Middle frontal gyrus (tissue), 1 donor: ENCODE measurements around the gene CTSE.
"Not testable (repeated sequence)": the region's sequence is repeated elsewhere in the genome, so short reads cannot be mapped to it uniquely, and the experiment has no call there.

Experiments
- DNase-seq: peaks from one replicate; pipeline ENCODE4 v3.0.0-alpha.2; 2015; ENCODE audit warnings: low spot score; ENCODE audit errors: extremely low spot score

The CTSE gene

DNA sequence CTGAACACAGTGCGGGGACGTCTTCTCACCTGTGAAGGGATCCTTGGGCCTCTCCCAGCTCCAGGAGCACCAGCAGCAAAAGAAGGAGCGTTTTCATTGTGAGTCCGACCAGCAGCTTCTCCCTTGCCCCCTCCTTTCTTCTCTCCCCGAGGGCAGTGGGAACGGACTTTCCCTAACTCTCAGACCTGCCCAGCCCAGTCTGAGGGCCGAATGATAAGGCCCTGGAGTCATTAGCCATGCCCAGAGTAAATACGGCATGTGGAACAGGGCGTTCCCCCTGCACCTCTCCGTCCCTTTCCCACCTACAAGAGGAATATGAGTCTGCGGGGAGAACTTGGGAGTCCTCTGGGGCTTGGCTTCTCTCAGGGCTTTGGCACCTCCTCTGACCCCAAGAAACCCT is at the start of gene CTSE:
CTSE (minus strand) TSS at position 201 of the 400 bp plus-strand sequence; CDS start at position 97, 104 bp downstream.
- no peak for DNase-seq

GRCh38 chr1:206070627-206071304 is 47.1 kb upstream of the CTSE start:
- no peak for DNase-seq

DNA sequence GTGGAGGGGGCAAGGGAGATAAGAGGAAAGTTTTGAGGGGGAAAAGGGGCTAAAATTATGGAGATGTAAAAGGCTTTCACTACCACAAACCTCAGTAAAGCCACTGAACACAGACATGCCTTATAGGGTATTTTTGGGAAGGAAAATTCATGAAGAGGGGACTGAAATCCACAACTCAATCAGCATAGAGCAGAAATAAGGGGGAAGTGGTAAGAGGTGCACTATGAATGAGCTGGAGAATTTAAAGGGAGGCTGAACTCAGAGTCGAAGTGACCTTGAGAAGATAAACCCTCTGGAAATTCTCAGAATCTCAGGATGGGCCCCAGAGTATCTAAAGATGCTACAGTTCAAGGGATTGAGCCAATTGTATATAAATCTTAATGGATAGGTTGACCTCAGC is 44.6 kb upstream of the CTSE start:
- DNase-seq, result no peak

DNA sequence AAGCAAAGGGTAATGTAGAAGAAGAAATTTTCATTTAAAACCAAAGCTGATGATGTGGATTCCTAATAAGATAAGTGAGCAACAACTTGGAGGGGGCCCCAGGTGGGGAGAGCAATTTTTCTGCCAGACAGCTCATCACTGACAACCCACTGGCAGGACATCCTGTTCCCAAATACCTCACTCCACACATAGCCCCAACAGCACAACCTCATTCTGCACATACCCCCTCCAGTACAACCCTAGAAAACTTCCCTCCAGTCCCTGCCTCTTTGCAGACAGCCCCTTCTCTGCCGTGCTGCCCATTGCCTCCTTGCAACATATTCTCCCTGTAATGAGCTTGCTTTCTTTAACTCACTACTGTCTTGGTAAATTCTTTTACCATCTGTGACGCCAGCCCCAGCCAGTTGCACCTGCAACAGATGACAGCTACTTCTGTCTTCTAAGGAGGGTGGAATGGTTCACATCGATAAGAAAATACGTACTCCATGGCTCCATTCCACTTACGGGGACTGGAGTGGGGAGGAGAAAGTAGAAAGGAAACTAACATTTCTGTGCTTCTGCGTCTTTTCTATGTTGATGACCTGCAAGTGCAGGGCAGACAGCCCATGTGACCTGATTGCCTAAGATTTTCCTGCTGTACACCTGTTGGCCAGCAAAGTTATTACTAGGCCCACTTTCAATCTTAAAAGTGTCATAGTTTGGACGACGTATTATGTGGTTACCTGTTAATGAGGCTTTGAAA is 44.0 kb upstream of the CTSE start:
- DNase-seq, result no peak

GRCh38 chr1:206066479-206067171 is 42.9 kb upstream of the CTSE start:
- DNase-seq, result no peak

DNA sequence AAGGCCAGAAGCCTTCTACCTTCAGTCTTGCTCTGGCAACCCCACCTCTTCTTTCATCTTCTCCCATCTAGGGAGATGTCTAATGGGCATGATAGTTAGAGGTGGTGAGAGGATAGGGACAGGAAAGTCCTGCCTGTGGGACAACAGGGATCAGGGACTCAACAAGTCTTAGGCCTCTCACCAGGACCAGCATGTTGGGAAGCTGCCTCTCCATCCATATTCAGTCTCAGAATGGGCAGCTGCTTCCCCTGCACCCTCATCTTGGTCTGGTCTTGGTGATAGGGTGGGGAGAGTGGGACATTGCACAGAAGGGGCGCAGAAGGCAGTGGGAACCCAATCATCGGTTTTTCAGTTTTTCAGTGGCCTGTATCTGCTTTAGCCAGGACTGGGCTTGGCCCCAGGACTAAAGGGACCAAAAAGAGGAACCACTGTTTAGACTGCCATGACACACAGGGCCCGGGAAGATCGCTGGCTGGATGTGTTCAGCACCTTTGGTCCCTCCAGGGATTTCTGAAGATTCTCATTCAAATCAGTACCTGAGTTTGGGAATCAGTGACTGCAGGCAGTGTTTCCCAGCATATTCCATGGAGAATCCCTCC is 42.0 kb upstream of the CTSE start:
- no peak for DNase-seq

- DNase-seq, result not testable (repeated sequence)
These were observed 40.8 kb upstream of the CTSE start for GRCh38 chr1:206064501-206064900.

- DNase-seq, result not testable (repeated sequence)
These were observed 40.3 kb upstream of the CTSE start for GRCh38 chr1:206064001-206064400.

DNA sequence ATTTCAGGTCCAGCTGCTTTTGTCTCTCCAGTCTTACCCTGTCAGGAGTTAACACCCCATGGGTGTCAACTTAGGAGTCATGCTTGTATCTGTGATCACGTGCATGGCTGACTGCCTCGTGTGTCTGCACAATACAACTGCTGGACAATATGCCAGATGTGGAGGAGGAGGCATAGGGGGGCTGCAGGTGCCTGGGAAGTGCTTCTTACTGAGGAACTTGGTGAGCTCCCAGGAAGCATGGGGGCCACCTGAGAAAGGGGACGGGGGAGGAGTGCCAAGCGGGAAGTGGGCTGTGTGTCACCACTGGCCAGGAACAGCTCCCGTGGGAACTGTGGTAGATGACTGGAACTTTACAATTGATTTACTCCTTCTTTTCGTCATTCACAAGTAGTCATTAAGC is 38.8 kb upstream of the CTSE start:
- no peak for DNase-seq

- DNase-seq, result no peak
These were observed 37.1 kb upstream of the CTSE start for GRCh38 chr1:206060844-206061243.

DNA sequence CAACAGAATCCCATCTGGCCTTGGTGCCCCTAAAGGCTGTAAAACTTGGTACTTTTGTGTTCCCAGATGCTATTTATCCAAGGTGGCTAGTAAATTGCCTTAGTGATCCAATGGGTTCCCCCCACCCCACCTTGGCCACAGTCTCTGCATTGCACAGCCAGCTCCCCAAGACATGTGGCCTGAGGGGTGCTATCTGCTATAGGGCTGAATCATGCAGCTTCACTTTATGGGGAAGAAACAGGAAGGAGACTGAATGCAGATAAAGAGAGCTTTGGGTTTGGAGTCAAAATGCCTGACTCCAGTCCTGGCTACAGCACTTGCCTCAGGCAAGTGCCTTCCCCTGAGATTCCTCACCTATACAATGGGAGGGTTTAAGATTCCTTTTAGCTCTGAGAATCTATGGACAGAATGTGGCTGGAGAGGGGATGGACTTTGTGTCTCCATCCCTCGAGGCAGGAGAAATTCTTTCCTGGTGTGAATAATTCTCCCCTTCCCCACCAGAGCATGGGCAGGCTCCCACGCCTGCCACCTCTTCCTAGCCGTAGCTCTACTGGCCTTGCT is 35.7 kb upstream of the CTSE start:
- no peak for DNase-seq

DNA sequence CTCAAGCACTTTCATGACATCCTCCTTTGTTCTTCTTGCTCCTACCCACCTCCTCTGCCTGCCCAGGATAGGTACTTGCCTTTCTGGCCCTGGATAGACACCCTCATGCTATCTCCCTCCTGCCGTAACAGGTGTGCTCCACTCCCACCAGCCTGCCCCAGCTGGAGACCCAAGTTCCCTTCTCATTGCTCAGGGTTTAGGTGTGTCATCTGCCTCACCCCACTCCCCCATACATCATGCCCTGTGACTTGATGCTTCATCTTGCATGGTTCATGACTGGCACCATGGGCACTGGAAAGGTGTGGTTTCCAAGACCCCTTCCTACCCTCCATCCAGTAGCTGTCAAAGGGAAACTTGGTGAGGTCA is 35.2 kb upstream of the CTSE start:
- DNase-seq, result no peak

GRCh38 chr1:206058289-206058926 is 34.7 kb upstream of the CTSE start:
- not testable (repeated sequence) for DNase-seq

DNA sequence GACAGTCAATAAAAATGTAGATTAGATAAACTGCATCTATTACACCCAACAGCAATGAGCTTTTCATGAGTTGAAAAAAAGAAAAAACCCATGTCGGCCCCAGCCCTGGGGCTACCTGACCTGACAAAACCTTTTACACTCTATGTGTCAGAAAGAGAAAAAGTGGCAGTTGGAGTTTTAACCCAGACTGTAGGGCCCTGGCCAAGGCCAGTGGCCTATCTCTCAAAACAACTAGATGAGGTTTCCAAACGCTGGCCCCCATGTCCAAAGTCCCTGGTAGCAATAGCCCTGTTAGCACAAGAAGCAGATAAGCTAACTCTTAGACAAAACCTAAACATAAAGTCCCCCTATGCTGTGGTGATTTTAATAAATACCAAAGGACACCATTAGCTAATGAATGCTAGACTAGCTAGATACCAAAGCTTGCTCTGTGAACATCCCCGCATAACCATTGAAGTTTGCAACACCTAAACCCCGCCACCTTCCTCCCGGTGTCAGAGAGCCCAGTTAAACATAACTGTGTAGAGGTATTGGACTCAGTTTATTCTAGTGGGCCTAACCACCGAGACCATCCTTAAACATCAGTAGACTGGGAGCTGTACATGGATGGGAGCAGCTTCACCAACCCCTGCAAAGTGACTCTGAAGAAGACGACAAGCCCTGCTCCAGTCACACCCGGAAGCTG is 32.1 kb upstream of the CTSE start:
- not testable (repeated sequence) for DNase-seq

GRCh38 chr1:206055069-206055625 is 31.5 kb upstream of the CTSE start:
- DNase-seq, result not testable (repeated sequence)

GRCh38 chr1:206053616-206054015 is 29.9 kb upstream of the CTSE start:
- DNase-seq, result not testable (repeated sequence)

- DNase-seq, result not testable (repeated sequence)
These were observed 29.4 kb upstream of the CTSE start, which contains the start of gene RHEX for GRCh38 chr1:206052919-206053610. RHEX (plus strand) TSS chr1:206053173; CDS start chr1:206097829, 44,656 bp downstream.

DNA sequence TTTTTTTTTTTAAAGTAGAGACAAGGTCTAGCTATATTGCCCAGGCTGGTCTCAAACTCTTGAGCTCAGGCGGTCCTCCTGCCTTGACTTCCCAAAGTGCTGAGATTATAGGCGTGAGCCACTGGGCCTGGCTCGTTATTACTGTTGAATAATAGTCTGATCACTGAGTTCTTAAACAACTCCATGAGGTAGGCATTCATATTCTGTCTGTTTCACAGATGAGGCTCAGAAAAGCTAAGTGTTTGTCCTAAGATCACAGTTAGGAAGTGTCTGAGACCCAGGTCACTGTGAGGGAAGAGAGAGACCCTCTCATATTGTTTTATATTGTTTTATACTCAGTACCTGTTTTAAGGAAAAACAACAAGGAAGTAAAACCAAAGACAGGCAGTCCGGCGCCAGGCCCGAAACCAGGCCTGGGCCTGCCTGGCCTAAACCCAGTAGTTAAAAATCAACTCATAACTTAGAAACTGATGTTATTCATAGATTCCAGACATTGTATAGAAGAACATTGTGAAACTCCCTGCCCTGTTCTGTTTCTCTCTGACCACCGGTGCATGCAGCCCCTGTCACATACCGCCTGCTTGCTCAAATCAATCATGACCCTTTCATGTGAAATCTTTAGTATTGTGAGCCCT is 28.7 kb upstream of the CTSE start:
- DNase-seq, result not testable (repeated sequence)

GRCh38 chr1:206050655-206051235 is 27.1 kb upstream of the CTSE start:
- no peak for DNase-seq
